Measurements from ENCODE around the gene KCTD21. TPM values are rescaled to one million over a fixed set of nuclear protein-coding genes. Genes with fewer than 3 reads are reported as not detected.

The KCTD21 gene
- total RNA-seq, 2 donors from 2014 or later: 7.5 to 9.2 TPM

DNA sequence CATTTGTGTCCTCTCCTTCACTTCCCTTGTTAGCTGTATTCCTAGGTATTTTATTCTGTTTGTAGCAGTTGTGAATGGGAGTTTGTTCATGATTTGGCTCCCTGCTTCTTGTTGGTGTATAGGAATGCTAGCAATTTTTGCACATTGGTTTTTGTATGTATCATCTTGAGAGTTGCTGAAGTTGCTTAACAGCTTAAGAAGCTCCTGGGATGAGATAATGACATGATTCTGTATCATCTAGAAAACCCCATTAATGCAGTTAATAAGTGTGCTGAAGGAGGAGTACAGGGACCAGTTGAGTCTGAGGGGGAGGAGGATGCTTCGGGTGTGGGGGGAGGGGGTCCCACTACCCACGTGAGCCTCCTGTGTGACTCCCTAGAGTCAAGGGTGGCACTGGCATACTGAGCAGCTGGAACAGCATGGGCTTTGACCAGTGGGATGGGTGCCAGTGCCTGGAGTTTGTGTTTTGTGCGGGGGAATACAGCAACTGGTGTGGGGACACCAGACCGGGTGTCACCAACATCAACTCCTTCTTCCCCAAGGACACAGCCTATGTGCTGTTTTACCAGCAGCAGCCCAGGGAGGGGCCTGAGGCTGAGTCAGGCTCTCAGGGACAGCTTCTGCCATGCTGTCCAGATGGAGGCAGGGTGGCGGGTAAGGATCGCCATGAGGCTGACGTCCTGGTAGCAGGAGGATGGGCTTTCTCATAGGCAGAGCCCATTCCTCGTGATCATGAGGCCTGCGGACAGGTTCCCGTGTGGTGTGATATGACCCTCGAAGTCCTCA lies 24.4 kb upstream of the KCTD21 start:
- TF ChIP-seq, protein P1, sequence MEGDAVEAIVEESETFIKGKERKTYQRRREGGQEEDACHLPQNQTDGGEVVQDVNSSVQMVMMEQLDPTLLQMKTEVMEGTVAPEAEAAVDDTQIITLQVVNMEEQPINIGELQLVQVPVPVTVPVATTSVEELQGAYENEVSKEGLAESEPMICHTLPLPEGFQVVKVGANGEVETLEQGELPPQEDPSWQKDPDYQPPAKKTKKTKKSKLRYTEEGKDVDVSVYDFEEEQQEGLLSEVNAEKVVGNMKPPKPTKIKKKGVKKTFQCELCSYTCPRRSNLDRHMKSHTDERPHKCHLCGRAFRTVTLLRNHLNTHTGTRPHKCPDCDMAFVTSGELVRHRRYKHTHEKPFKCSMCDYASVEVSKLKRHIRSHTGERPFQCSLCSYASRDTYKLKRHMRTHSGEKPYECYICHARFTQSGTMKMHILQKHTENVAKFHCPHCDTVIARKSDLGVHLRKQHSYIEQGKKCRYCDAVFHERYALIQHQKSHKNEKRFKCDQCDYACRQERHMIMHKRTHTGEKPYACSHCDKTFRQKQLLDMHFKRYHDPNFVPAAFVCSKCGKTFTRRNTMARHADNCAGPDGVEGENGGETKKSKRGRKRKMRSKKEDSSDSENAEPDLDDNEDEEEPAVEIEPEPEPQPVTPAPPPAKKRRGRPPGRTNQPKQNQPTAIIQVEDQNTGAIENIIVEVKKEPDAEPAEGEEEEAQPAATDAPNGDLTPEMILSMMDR (IDR thresholded peaks at IDR 0.05): no peak
- Histone ChIP-seq H3K27me3 (no peaks in the 10 kb centered on the region), H3K27ac (no peak overlapping the region), H3K9me3 (no peaks in the 10 kb centered on the region), H3K4me3 (no peak overlapping the region), H3K36me3 (no peaks in the 10 kb centered on the region), H3K9ac (ENCODE audit: low read depth in 2 of 2, low read length in 2 of 2) (no peak overlapping the region), H3K4me1 (no peaks in the 10 kb centered on the region)
- intact Hi-C loops (cut with DNase I): no loop called here
- no peak for DNase-seq

DNA sequence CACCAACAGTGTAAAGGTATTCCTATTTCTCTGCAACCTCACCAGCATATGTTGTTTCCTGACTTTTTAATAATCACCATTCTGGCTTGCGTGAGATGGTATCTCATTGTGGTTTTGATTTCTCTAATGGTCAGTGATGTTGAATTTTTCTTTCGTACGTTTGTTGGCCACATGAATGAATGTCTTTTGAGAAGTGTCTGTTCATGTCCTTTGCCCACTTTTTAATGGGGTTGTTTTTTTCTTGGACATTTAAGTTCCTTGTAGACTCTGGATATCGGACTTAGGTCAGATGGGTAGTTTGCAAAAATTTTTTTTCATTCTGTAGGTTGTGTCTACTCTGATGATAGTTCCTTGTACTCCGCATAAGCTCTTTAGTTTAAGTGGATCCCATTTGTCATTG lies 23.1 kb upstream of the KCTD21 start:
- H3K9ac ChIP-seq (ENCODE audit: low read depth in 2 of 2, low read length in 2 of 2): no peak overlapping the region
- TF ChIP-seq, protein P1 (IDR thresholded peaks at IDR 0.05): no peak
- no peaks in the 10 kb centered on the region for H3K36me3 ChIP-seq
- H3K27me3 ChIP-seq: no peaks in the 10 kb centered on the region
- no peak for DNase-seq
- intact Hi-C loops (cut with DNase I): no loop called here
- no peak overlapping the region for H3K27ac ChIP-seq
- no peak overlapping the region for H3K4me3 ChIP-seq
- H3K9me3 ChIP-seq: no peaks in the 10 kb centered on the region
- H3K4me1 ChIP-seq: no peaks in the 10 kb centered on the region

DNA sequence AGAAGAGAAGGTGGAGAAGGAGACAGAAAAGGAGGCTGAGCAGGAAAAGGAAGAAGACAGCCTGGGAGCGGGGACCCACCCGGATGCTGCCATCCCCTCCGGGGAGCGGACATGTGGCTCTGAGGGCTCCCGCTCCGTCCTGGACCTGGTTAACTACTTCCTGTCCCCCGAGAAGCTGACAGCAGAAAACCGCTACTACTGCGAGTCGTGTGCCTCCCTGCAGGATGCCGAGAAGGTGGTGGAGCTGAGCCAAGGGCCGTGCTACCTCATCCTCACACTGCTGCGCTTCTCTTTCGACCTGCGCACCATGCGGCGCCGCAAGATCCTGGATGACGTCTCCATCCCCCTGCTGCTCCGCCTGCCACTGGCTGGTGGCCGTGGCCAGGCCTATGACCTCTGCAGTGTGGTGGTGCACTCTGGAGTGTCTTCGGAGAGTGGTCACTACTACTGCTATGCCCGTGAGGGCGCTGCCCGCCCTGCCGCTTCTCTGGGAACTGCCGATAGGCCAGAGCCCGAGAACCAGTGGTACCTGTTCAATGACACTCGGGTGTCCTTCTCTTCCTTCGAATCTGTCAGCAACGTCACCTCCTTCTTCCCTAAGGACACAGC lies 21.7 kb upstream of the KCTD21 start:
- Histone ChIP-seq H3K9ac (ENCODE audit: low read depth in 2 of 2, low read length in 2 of 2) (no peak overlapping the region), H3K27ac (no peak overlapping the region), H3K36me3 (no peaks in the 10 kb centered on the region), H3K4me3 (no peak overlapping the region), H3K9me3 (no peaks in the 10 kb centered on the region), H3K27me3 (no peaks in the 10 kb centered on the region), H3K4me1 (no peaks in the 10 kb centered on the region)
- intact Hi-C loops (cut with DNase I): no loop called here
- TF ChIP-seq, protein P1 (IDR thresholded peaks at IDR 0.05): no peak
- no peak for DNase-seq

DNA sequence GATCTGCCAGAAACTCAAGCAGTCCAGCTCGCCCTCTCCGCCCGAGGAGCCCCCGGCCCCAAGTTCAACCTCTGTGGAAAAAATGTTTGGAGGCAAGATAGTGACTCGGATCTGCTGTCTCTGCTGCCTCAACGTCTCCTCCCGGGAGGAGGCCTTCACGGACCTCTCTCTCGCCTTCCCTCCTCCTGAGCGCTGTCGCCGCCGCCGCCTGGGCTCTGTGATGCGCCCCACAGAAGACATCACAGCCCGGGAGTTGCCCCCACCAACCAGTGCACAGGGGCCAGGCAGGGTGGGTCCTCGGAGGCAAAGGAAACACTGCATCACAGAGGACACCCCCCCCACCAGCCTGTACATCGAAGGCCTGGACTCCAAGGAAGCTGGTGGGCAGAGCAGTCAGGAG lies 21.1 kb upstream of the KCTD21 start:
- DNase-seq: no peak
- Histone ChIP-seq H3K36me3 (no peaks in the 10 kb centered on the region), H3K27me3 (no peaks in the 10 kb centered on the region), H3K27ac (no peak overlapping the region), H3K9me3 (no peaks in the 10 kb centered on the region), H3K4me3 (no peak overlapping the region), H3K4me1 (no peaks in the 10 kb centered on the region), H3K9ac (ENCODE audit: low read depth in 2 of 2, low read length in 2 of 2) (no peak overlapping the region)
- intact Hi-C loops (cut with DNase I): no loop called here
- TF ChIP-seq, protein P1 (IDR thresholded peaks at IDR 0.05): no peak

GRCh38 chr11:78208257-78209165 lies 20.1 kb upstream of the KCTD21 start:
- Histone ChIP-seq H3K36me3 (no peaks in the 10 kb centered on the region), H3K9ac (ENCODE audit: low read depth in 2 of 2, low read length in 2 of 2) (no peak overlapping the region), H3K4me3 (no peak overlapping the region), H3K9me3 (no peaks in the 10 kb centered on the region), H3K27ac (no peak overlapping the region), H3K27me3 (no peaks in the 10 kb centered on the region), H3K4me1 (no peaks in the 10 kb centered on the region)
- intact Hi-C loops (cut with DNase I): no loop called here
- TF ChIP-seq, protein P1 (IDR thresholded peaks at IDR 0.05): no peak
- no peak for DNase-seq
